NCI-H2227 (cell line): Measurements from ENCODE around the gene FAXDC2.
A peak's percentile ranks its signal among the peaks of the same experiment; 100 is the strongest.
"Not testable (repeated sequence)": the region's sequence is repeated elsewhere in the genome, so short reads cannot be mapped to it uniquely, and the experiment has no call there.

ENCODE experiments used
- DNase-seq: peaks from one replicate; lab custom pipeline; 2025; ENCODE audit not compliant: unreplicated experiment; lab: John Stamatoyannopoulos, UW

The FAXDC2 gene

DNA sequence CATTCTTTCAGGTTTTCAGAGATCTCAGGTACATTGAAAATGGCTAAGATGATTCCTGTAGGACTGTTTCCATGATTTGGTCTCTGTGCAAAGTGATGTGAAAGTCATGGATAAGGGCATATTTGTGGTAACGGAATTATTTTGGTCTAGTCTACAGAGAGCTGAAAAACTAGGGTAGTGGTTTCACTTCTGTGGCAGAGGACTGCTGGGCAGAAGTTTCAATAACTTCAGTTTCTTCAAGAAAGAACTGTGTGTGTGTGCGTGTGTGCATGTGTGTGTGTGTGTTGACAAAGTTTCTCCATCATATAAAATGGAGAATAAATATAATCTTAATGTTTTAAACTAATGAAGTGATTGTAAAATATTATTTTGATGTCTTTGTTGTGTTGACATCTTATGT is 12.4 kb upstream of the FAXDC2 start:
- no peak for DNase-seq

DNA sequence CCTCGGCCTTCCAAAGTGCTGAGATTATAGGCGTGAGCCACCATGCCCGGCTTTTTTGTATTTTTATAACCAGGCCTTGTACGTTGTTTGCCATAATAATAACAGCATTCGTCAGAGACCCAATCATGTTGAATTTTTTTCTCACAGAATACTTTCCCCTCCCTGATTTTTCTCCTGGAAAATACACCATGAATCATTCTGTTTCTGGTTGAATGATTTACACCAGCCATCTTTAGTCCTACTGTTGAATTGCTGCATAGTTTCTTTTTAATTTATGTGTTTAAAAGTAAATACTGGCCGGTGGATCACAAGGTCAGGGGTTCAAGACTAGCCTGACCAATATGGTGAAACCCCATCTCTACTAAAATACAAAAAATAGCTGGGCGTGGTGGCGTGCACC is 11.5 kb upstream of the FAXDC2 start:
- no peak for DNase-seq

DNA sequence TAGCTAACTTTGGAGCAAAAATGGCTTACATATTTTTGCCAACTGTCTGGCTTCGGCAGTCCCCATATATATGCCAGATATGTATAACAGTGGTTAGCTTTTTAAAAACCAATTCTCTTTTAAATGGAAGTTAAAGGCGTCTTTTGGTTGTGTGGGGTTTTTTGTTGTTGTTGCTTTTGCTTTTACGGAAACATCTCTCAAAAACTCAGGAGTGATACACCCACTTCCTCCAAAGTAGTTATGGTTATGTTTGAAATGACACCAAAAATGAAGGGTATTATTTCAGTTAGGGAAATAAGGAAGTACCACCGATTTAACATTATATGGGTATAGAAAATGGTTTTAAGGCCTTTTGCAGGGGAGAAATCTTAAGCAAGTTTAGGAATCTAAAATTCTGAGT is 10.4 kb upstream of the FAXDC2 start:
- DNase-seq: no peak

DNA sequence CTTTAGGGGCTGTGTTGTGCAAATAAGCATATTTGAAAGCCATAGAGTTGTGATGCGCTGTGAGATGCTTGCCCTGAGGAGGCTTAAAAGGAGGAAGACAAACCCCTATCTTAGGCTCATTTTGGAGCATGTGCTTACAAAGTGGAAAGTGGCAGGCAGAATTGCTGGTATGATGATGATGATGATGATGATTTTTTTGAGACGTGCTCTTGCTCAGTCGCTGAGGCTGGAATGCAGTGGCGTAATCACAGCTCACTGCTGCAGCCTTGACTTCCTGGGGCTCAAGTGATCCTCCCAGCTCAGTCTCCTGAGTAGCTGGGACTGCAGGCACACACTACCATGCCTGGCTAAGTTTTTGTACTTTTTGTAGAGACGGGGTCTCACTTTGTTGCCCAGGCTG is 9.7 kb upstream of the FAXDC2 start:
- no peak for DNase-seq

DNA sequence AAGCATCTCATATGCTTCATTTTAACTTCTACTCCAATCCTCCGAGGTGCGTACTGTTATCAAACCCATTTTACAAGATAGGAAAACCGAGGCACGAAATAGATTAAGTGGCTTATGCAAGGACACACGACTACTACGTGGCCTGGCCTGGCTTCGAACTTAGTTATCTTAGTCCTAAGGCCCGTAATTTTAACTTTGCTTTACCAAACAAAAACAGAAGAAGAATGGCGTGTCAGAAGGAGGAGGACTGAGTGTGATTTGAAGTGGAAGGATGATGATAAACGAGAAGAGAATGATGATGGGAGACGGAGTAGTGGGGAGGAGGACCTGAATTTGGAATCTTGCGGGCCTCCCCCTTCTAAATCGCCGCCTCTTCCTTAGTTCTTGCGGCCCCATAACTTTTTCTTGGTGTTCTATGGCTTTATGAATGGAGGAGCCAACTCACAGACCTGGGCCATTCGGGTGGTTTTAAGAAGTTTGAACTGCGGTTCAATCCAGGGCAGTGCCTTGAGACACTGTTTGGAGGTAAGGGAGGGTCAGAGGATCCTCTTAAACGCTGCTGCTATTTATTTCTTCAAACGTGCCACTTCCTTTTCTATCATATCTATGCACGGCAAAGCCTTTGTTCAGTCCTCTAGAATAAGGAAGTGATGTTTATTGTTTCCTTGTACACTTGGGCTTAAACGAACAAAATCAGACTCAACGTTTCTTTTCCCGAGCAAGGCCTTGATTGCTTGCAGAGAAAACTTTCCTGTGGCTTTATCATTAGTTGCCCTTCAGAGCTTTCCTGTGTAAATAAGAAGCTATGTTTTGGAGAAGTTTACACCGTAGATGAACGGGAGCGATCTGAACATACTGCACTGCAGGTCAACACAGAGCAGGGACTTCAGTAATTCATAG is 8.8 kb upstream of the FAXDC2 start:
- no peak for DNase-seq

DNA sequence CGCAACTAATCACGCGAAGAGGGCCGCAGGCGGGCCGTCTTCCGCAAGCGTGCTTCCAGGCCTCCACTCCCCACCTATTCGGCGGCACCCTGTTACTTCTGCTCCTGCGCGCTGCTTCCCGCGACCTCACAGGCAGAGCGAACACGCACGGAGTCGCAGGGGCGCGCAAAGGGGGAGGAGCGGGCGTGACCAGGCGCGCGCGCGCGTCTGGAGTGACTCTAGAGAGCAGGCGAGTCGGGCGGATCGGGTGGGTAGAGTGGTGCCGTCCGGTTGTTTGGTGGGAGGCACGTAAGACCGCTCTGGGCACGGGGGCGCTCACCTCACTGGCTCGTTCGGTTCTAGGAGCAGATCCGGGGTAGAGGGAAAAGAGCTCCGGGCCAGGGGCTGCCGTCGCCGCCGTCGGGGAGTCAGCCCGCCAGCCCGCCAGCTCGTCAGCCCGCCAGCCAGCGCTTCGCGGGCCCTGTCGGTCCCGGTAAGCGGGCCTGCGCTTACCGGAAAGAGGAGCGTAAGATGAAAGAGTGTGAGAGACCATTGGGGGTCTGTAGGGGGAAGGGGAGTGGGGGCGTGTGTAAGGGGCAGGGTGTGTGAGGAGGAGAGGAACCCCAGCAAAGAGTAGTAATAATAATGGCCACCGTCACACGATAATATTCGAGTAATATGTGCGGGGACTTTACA is 8.0 kb upstream of the FAXDC2 start, which contains the start of gene CNOT8:
TSS of gene CNOT8 (plus strand) at position 331 of the 675 bp plus-strand sequence. CDS start 4,652 bp downstream, outside the sequence.
- peak; percentile 97 for DNase-seq

DNA sequence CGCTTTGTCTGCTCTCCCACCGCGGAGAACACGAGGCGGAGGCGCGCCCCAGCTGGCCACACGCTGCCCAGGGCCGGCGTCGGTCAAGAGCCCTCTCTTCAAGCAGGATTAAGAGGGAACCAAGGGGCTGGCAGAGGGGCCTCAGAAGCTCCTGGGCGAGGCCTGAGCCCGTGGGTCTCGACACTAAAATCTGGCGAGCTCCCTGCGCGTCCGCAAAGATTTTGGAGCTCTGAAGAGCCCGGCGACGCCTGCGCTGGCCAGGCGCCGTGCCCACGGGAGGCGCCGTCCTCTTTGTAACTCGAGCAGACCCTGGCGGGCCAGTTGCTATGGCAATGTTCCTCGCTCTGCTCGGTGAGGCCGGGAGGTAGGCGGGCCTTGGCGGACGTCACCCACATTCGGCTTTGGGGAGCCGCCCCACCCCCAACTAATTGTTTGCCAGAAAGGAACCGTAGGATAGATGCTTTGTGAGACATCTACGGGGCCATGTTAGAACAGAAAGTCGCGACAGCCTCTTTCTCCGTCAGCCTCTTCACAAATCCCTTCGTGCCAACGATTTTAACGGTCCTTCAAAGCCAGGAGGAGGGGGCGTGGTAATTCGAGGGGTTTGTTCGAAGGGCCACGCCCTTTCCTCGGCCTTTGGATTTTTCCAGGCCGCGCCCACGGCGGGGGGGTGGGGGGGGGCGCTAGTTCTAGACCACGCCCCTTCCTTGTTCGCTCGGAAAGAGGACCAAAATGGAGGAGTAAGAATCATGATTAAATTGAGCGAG is 7.3 kb upstream of the FAXDC2 start:
- peak; percentile 96 for DNase-seq

DNA sequence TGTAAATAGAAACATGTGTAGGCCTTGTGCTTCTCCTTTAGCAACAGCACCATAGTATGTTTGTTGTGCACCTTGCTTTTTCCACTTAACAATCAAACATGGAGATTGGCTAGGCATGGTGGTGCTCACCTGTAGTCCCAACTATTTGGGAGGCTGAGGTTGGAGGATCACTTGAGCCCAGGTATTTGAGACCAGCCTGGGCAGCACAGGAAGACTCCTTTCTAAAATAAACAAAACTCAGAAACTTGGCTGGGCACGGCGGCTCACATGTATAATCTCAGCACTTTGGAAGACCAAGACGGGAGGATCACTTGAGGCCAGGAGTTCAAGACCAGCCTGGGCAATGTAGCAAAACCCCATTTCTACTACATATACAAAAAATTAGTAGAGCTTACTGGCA is 948 bp upstream of the FAXDC2 start:
- DNase-seq: no peak

DNA sequence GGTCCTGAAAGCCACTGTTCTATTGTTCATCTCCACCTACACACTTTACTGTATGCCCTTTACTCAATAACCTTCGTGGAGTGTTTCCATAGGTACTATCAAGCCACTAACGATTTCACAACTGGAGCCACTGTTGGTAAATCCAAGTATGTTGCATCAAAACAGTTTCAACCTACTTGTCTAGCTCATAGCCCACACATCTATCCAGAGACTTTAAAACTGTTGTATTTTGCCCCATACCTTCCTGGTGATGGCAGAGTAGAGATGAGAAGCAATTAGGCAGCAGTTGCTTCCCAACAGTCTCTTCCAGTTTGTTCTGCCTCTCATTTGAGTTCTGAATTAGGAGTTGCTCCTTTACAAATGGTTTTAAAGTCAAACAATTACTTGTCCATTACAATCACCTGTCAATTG is 607 bp downstream of the FAXDC2 start:
- DNase-seq: no peak

DNA sequence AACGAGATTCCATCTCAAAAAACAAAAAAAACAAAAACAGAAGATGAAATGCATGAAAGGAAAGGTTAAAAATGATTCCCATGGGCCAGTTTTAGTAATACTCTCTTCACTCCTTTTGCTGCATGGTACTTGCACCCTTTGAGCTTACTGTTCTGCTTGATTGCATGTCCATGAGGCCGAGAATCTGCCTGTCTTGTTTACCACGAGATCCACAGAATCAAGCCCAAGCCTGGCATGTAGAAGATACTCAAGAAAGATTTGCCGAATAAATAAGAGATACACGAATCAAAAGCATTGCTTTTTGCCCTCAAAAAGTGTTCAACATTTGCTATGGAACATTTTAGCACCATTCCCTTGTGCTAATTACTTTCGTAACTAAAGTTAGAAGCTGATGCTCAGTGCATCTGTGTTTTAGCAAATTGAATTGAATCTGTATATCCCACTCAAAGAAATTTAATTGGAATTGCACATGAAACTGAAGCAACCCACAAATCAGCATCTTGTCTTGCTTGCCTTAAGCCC is 1.1 kb downstream of the FAXDC2 start:
- no peak for DNase-seq

DNA sequence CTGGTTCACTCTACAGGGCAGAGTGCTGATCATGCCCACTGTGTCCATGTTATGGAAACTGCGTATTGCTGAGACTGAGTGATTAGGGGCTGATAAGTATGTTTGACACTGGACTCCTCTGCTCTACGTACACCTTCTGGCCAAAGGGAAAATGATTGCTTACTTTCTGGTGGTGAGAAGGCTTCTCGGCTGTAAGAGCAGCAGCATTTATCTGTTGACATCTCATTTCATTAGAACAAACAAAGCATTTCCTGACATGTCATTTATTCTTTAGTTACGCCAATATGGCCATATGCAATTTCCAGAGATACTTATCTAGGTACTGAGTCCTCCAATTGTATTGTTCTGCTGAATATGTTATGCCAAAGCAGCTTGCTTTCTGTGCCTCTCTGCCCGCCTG is 5.6 kb downstream of the FAXDC2 start:
- no peak for DNase-seq

DNA sequence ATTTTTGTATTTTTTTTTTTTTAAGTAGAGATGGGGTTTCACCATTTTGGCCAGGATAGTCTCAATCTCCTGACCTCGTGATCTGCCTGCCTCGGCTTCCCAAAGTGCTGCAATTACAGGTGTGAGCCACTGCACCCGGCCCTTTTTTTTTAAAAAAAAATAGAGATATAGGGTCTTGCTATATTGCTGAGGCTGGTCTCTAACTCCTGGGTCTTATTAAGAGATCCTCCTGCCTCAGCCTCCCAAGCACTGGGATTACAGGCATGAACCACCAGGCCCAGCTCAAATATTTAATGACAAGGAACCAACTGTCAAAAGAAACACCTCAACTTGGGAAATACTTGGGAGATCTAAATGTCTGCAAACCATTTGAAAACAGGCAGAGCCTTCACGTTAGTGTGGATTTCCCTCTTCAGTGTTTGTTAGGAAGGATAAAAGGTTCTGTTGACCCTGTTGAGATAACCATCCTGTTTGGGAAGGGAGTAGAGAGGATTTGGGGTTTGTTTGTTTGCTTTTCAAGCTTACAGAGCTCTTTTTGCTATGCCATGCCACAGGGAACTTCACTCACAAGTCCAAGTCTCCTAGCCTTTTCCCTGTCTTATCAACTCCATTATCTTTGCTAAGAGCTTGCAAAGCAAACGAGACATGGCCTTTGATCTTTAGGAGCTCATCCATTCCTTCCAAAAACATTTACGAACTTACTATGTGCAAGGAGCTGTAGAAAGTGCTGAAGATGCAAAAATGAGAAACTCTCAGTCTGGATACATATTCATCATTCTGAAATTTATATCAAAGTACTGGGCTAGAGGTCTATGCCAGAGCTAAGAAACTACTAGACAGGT is 7.5 kb downstream of the FAXDC2 start:
- no peak for DNase-seq

DNA sequence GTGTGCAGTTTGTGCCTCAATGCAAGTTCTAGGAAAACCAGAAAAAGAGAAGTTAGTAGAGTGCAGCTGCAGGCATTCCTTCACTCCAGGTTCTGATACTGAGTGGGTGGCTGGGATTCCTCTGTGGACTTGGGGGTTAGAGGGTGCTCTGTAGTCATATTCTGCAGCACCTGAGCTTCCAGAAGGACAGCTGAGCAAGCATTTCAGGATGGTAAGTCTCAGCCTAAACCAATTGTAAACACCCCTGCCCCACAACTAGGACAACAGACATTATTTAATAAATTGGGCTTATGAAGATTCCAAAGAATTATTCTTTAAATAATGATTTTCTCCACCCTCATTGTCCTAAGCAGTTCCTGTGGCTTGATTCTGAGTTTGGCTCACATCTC is 9.1 kb downstream of the FAXDC2 start:
- DNase-seq: no peak

DNA sequence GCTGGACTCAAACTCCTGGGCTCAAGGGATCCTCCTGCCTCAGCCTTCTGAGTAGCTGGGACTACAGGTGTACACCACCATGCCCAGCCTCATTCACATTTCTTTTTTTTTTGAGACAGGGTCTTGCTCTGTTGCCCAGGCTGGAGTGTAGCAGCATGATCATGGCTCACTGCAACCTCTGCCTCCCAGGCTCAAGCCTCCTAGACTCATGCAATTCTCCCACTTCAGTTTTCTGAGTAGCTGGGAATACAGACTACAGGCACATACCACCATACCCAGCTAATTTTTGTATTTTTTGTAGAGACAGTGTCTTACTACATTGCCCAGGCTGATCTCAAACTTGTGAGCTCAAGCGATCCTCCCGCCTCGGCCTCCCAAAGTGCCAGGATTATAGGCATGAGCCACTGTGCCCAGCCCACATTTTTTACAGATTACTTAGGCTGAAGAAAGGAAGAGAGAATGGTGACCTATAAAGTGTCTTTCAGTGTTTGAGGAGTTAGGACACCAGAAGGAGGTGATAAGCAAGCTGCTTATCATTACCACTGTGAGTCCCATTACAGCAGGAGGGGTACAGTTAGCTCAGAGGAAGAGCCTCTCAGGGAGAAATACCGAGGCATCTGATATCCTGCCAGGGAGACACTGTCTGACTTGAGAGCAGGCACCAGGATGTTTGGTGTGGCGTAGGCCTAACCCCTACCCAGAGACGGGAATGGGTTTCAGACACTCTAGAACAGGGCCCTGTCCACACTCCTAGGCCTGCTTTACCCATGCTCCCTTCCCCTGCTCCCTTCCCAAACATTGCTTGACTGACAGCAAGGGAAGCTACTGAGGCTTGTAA is 9.7 kb downstream of the FAXDC2 start:
- DNase-seq: no peak

DNA sequence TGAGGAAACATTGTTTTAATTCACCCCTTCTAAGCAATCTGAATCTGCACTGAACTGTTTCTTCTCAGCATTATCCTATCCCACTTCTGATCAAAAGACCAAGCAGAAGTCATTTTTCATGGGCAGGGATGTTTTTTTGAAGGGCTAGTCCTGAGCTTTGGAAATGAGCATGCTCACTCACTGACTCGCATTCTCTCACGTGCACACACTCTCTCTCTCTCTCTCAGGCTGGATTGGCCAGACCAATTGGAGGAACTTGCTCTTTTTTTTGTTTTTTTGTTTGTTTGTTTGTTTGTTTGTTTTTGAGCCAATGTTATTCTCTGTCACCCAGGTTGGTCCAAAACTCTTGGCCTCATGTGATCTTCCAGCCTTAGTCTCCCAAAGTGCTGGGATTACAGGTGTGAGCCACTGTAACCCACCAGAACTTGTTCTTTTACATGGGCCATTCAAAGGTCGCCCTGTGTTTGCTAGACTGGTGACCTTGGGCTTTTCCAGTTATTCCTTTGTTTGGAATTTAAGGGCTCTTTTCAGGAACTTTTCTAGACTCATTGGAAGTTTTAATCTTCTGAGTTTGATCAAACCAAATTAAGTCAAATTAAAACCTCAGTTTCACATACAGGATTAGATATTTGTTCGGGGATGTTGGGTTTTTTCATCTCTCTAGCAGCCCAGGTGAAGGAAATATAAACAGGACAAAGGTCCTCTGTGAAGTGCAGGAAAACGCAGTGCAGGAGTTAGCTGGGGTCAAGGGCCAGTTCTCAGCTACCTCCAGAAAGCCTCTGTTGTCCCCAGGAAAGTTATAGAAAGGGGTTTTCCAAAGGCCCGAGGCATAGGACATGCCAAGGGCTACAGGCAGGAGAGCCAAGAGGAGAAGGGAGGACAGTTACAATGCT is 13.1 kb downstream of the FAXDC2 start:
- no peak for DNase-seq

DNA sequence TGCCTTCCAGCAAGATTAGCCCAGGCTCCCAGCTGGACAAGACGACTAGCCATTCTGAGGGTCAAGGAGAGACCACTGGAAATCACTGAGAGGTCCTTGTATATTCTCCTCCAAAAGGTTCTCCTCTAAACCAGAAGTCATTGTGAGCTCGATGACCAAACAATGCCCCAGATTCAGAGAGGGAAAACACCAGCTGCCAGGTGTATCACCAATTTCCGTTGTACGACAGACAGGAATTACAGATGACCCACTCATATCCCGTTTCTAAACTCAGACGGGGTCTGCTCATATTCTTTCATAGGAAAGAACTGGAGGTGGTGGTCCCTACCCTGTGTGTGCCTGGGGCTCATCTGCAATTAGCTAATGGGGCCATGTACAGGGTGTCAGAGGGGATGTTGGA is 14.2 kb downstream of the FAXDC2 start:
- no peak for DNase-seq

DNA sequence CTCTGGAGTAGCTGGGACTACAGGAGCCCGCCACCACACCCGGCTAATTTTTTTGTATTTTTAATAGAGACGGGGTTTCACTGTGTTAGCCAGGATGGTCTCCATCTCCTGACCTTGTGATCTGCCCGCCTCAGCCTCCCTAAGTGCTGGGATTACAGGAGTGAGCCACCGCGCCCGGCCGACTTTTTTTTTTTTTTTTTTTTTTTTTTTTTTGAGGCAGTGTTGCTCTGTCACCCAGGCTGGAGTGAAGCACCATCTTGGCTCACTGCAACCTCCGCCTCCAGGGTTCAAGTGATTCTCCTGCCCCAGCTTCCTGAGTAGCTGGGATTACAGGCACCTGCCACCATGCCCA is 14.7 kb downstream of the FAXDC2 start:
- not testable (repeated sequence) for DNase-seq

DNA sequence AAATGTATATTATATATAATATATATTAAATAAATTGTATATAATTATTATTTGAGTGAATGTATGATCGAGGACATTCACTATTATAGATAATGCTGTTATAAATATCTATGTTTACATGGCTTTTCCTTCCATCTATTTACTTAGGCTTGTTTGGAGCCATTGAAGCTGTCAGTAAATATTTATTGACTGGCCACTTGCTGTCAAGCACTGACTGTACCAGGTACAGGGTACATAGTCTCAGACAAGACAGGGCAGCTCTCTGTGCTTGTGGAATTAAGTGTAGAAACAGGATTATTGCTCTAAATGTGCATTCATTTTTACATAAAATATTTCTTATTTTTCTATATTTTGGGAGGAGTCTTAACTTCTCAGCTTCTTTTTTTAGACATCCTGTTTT is 16.4 kb downstream of the FAXDC2 start:
- DNase-seq: no peak

DNA sequence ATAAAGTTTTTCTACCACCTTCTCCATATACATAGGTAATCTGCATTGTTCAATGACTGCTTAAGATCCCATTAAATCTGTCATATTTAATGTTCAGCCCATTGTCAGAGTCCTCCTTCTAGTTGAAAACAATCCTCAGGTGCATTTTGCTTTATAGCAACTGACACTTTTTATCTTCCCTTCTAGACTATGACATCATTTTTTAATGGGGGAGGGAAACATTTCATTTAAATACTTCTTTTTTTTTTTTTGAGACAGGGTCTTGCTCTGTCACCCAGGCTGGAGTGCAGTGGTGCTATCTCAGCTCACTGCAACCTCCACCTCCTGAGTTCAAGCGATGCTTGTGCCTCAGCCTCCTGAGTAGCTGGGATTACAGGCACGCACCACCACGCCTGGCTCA is 17.6 kb downstream of the FAXDC2 start:
- DNase-seq: not testable (repeated sequence)
